ENCODE results near the gene ZBTB5.

DNA sequence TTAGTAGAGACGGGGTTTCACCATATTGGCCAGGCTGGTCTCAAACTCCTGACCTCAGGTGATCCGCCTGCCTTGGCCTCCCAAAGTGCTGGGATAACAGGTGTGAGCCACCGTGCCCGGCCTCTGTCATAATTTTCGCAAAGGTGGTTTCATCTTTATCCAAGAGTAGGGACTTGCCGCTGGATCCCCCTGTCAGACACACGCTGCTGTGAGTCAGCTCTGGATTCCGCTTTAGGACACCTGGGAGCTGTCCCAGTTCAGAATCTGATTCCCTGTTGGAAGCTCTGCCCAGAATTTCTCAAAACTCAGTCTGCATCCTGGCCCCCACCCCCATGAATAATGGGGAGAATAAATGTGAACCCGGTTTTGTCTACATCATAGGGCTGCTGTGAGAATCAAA lies 60.7 kb downstream of the ZBTB5 start:
- TF ChIP-seq RCOR1 (IDR thresholded peaks at IDR 0.05; ENCODE audit: low read depth, low read length): no peak
- TF ChIP-seq SMC3 (IDR thresholded peaks at IDR 0.05): no peak
- no peak for TF ChIP-seq CTCF (IDR thresholded peaks at IDR 0.05)
- TF ChIP-seq RNF2 (IDR thresholded peaks at IDR 0.05; ENCODE audit: borderline replicate concordance, low read depth): no peak
- TF ChIP-seq GATA3 (IDR thresholded peaks at IDR 0.05; ENCODE audit: borderline replicate concordance): no peak
- TF ChIP-seq CHD2 (IDR thresholded peaks at IDR 0.05; ENCODE audit: low read length, partially characterized antibody): no peak
- TF ChIP-seq POLR2A (IDR thresholded peaks at IDR 0.05; ENCODE audit: low read length): no peak
- no peak for TF ChIP-seq ZSCAN20 (CRISPR knock-in tag; IDR thresholded peaks at IDR 0.05)
- TF ChIP-seq MAFK (IDR thresholded peaks at IDR 0.05; ENCODE audit: partially characterized antibody): no peak
- no peak for TF ChIP-seq REST (IDR thresholded peaks at IDR 0.05)
- TF ChIP-seq ELK1 (IDR thresholded peaks at IDR 0.05; ENCODE audit: low read depth, low read length): no peak

All from A549 (cell line).